ENCODE data around the gene ART5. TPM values are rescaled to one million over a fixed set of nuclear protein-coding genes. Genes with fewer than 3 reads are reported as not detected.

Gene ART5
- total and polyA plus RNA-seq, 9 of the 15 experiments (the other 6 are each of a cell fraction or from before 2014, with no cell fraction given), result 0.08 to 0.59 (median 0.33) TPM

- TF ChIP-seq SFPQ (IDR thresholded peaks at IDR 0.05; ENCODE audit: low read depth, low read length), result no peak
- peak; percentile 86 for TF ChIP-seq USF1 (CRISPR knock-in tag; IDR thresholded peaks at IDR 0.05)
- no peak for TF ChIP-seq ZNF764 (CRISPR knock-in tag; IDR thresholded peaks at IDR 0.05; ENCODE audit: low read depth)
- no peak for TF ChIP-seq ZNF134 (CRISPR knock-in tag; conservative IDR thresholded peaks at IDR 0.05)
- TF ChIP-seq ZNF354B (CRISPR knock-in tag; IDR thresholded peaks at IDR 0.05), result no peak
- TF ChIP-seq SMC3 (conservative IDR thresholded peaks at IDR 0.05; ENCODE audit: insufficient read depth, low read depth, low read length), result no peak
- TF ChIP-seq ZNF76 (CRISPR knock-in tag; IDR thresholded peaks at IDR 0.05; ENCODE audit: borderline replicate concordance), result no peak
- no peak for TF ChIP-seq ZNF318 (IDR thresholded peaks at IDR 0.05; ENCODE audit: borderline replicate concordance in 1 of 2, low read depth in 1 of 2)
- TF ChIP-seq EGR1 (conservative IDR thresholded peaks at IDR 0.05), result no peak
- TF ChIP-seq USF2 (CRISPR knock-in tag; IDR thresholded peaks at IDR 0.05), result peak; percentile 89
- TF ChIP-seq HOXB6 (CRISPR knock-in tag; IDR thresholded peaks at IDR 0.05; ENCODE audit: borderline replicate concordance), result no peak
- TF ChIP-seq ZNF174 (CRISPR knock-in tag; IDR thresholded peaks at IDR 0.05), result no peak
- TF ChIP-seq CHCHD3 (CRISPR knock-in tag; IDR thresholded peaks at IDR 0.05), result no peak
- peak; percentile 28 for TF ChIP-seq NFYB (IDR thresholded peaks at IDR 0.05; ENCODE audit: extremely low read depth, insufficient read length)
- TF ChIP-seq IRF1 (CRISPR knock-in tag; IDR thresholded peaks at IDR 0.05; ENCODE audit: borderline replicate concordance), result no peak
Measured at GRCh38 chr11:3655547-3655946, 13.8 kb upstream of the ART5 start (continued).
